ENCODE data around the gene CYP2C8.

GRCh38 chr10:94997741-94998174, 71.5 kb downstream of the CYP2C8 start:
- TF ChIP-seq POLR2A (IDR thresholded peaks at IDR 0.05) (no peak), CTCF (IDR thresholded peaks at IDR 0.05) (no peak)

Data from Peyer's patch (tissue), 4 donors.